ENCODE data around the gene PGGT1B.

Gene PGGT1B

GRCh38 chr5:115262011-115262320 is 711 bp downstream of the PGGT1B start:
- in situ Hi-C loops (cut with MboI; ENCODE audit: low sequenced_read_pairs) = no loop called here

DNA sequence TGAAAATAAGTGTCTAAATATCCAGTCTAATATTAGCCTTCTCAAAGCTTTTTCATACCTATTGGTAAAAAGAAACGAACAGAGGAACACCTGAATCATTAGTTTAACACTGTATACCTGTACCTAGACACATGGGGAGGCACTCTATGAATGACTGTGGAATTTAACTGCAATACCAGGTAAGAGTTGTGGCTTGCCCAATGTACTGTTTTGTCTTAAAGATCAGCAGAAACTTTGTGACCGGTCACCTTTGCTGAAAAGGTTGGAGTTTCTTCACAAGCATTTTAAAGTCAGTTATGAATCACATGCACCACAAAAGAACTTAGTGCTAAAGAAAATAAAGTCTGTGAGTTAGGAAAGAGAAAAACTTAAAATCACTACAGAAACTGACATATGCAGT is 2.4 kb downstream of the PGGT1B start:
- in situ Hi-C loops (cut with MboI; ENCODE audit: low sequenced_read_pairs) = no loop called here

- in situ Hi-C loops (cut with MboI; ENCODE audit: low sequenced_read_pairs) = no loop called here
These were observed 4.7 kb downstream of the PGGT1B start for GRCh38 chr5:115257981-115258380.

DNA sequence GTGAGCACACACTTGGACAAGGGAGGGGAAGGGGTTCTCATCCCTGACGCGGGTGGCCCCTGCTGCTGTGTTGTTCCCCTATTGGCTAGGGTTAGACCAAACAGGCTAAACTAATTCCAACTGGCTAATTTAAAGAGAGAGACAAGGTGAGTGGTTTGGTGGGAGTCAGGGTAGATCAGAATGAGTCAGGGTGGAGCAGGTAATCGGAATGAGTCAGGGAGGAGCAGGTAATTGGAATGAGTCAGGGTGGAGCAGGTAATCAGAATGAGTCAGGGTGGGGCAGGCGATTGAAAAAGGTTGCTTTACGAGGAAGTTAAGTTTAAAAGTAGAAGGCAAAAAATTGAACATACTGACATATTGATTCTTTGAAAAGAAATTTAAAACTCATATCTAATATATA is 13.3 kb downstream of the PGGT1B start:
- in situ Hi-C loops (cut with MboI; ENCODE audit: low sequenced_read_pairs) = loop anchor here (10.0 kb wide), 1 partner anchor 145 kb away; no protein-coding TSS in a partner anchor

DNA sequence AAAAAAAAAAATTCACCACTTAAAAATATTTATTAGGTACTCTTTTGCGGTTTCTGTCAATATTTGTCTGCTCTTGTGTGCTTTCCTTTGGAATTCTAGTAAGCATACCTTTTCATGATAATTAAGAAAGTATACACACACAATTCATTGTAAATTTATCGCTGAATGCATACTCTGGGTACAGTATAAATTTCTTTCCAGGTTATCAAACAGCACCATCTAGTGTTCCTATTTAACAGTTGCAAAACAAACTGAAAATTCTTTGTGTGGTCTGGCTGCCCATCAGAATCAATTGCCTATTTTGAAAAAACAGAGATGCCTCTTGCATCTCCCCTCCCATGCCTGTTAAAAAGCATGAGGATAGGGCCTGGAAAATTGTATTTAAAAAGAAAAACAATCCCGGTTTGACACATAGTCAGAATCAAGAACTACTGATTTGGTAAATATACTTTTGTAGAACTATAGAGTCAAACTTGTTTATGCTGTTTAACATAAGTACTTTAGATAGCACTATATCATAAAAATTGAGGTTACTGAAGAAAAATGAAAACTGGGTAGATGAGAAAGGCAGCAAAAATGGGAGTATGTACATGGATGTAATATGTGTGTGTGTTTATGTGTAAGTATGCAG is 16.2 kb downstream of the PGGT1B start:
- in situ Hi-C loops (cut with MboI; ENCODE audit: low sequenced_read_pairs) = loop anchor here (10.0 kb wide), 1 partner anchor 142 kb away; no protein-coding TSS in a partner anchor

DNA sequence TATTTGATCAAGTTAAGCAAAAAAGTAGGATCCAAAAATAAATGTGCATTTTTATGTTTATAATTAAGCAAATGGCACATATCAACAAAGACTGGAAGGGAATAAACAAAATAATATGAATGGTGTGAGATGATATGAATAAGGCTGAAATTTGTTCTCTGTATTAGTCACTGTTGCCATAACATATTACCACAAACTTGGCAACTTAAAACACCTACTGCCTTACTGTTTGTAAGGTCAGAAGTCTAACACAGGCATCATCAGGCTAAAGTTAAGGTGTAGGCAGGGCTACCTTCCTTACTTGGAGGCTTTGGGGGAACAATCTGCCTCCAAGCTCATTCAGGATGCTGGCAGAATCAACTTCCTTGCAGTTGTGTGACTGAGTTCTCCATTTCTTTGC is 19.3 kb downstream of the PGGT1B start:
- in situ Hi-C loops (cut with MboI; ENCODE audit: low sequenced_read_pairs) = loop anchor here (10.0 kb wide), 1 partner anchor 139 kb away; no protein-coding TSS in a partner anchor

DNA sequence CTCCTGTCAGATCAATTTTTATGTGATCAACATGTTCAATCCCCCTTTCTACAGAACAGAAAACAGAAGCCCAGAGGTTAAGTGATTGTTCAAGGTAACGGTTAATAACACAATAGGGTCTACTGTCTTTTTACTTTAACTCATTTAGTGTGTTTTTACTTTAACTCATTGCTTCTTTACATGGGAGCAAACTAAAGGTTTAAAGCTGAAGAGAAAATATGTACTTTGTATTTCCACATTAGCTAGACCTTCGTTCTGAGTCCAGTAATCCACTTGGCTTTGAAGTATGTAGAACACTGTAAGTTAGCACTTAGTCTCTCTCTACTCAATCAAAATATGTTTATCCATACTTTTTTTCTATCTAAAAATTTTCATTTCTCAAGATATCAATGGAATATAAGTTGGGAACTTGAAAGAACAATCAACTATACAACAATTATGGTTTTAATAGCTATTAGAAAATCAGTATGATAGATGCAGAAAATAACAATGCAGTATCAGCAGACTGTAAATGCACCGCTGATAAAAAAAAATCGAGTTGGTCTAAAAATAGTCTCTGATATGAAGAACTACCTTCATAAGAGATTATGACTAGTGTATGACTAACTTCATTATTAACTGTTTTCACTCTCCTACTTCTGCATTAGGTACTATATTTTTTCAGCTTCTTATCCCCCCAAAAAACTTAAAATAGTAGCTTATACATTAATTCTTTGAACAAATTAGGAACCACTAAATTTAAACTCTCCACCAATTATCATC is 20.6 kb downstream of the PGGT1B start:
- in situ Hi-C loops (cut with MboI; ENCODE audit: low sequenced_read_pairs) = loop anchor here (10.0 kb wide), 1 partner anchor 137 kb away; no protein-coding TSS in a partner anchor

- in situ Hi-C loops (cut with MboI; ENCODE audit: low sequenced_read_pairs) = no loop called here
These were observed 25.6 kb downstream of the PGGT1B start for GRCh38 chr5:115237066-115237465.

- in situ Hi-C loops (cut with MboI; ENCODE audit: low sequenced_read_pairs) = no loop called here
These were observed 26.1 kb downstream of the PGGT1B start for GRCh38 chr5:115236599-115236998.

- in situ Hi-C loops (cut with MboI; ENCODE audit: low sequenced_read_pairs) = no loop called here
These were observed 31.1 kb downstream of the PGGT1B start for GRCh38 chr5:115231598-115231997.

GRCh38 chr5:115229606-115230005 is 33.1 kb downstream of the PGGT1B start:
- in situ Hi-C loops (cut with MboI; ENCODE audit: low sequenced_read_pairs) = no loop called here

DNA sequence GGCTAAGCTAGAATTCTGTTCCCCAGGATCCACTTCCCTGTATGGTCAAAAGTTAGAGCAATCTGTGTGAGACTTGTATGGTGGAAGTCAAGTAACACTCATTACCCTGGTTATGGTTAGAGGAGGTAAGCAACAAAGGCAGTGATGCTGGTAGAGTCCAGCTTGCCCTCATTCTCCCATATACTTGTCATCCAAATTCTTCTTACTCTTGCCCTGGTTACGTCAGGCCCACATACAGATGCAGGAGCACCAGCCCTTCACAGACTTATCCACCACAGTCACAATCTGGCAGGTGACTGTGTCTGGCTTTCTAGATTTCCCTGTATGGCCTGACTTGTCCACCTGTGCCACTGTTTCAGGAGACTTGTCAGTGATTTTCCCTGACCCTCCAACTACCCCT is 35.4 kb downstream of the PGGT1B start:
- in situ Hi-C loops (cut with MboI; ENCODE audit: low sequenced_read_pairs) = no loop called here

DNA sequence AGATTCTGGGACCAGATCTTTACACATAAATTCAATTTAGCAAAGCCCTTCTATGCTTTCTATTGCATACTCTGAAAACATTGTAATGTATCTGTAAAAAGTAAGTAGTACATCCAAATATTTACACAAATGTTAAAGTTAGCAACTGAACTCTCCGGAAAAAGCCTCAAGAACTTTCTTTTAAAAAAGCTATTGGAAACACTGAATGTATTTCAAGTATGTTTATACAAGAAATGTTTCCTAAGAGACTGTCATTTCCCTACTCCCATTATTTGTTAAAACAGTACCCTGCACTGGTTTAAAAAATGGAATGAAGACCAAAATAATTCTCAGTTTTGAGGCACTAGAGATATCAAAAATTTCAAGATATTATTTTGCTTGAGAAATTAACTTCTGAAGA is 48.1 kb downstream of the PGGT1B start:
- in situ Hi-C loops (cut with MboI; ENCODE audit: low sequenced_read_pairs) = no loop called here

DNA sequence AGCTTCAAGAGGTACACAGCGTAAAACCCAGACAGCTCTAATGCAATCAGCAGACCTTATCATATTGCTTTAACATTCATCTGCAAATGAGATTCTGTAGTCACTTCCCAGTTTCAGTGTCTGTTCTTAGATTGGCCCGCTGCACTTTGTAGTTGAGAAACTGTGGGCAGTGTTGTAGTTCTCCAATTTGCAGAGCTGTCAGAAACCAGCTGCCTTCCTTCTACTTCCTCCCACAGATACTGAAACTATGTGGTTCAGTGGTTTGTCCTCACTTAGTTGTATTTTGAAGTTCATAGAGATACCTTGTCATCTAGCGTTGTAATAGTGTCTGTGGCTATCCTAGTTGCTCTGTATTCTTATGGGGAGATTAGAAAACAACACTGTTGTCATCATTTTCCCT is 53.4 kb downstream of the PGGT1B start:
- in situ Hi-C loops (cut with MboI; ENCODE audit: low sequenced_read_pairs) = no loop called here

DNA sequence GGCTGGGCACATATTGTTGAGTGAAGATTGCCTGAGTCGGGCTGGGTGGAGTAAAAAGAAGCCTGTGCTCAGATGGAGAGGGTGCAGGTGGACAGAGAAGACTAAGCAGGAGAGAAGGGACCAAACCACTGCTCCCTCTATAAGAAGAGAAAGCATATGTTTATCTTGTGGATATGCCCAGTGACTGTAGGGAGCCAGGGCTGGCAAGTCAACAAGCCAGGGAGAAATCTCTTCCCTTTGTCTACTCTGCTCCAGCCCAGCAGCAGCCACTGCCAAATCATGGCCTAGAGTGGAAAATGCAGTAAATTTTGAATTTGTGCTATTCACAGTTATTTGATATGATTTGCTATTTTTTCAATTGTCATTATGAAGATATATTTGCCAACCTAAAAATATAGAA is 59.7 kb downstream of the PGGT1B start:
- in situ Hi-C loops (cut with MboI; ENCODE audit: low sequenced_read_pairs) = no loop called here

DNA sequence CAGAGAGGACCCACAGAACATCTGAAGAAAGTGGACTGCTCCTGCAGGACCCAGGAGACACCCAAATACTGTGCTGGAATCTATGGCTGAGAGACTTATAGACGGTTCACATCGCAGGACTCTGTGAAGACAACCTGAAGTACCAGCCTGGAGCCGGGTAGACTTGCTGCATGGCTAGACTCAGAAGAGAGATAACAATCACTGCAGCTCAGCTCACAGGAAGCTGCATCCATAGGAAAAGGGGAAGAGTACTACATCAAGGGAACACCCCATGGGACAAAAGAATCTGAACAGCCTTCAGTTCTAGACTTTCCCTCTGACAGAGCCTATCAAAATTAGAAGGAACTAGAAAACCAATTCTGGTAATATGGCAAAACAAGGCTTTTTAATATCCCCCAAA is 66.5 kb downstream of the PGGT1B start:
- in situ Hi-C loops (cut with MboI; ENCODE audit: low sequenced_read_pairs) = no loop called here

- in situ Hi-C loops (cut with MboI; ENCODE audit: low sequenced_read_pairs) = no loop called here
These were observed 68.0 kb downstream of the PGGT1B start for GRCh38 chr5:115194676-115195075.

DNA sequence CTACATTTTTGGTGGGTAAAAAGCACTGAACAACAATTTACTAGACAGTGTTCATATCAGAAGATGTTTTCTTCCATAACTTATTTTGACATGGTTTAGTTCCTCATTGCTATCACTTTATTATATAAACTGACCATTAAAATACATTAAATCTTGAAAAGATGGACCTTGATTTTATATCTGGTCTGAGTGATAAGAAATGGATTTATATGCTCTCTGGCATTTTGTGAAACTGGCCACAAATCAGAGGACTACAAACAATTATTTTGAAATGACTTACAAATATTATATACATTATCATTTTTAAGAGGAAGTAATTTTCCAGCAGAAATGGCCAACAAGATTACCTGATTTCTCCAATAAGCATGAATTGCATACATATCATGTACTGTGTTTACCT is 69.4 kb downstream of the PGGT1B start:
- in situ Hi-C loops (cut with MboI; ENCODE audit: low sequenced_read_pairs) = no loop called here

DNA sequence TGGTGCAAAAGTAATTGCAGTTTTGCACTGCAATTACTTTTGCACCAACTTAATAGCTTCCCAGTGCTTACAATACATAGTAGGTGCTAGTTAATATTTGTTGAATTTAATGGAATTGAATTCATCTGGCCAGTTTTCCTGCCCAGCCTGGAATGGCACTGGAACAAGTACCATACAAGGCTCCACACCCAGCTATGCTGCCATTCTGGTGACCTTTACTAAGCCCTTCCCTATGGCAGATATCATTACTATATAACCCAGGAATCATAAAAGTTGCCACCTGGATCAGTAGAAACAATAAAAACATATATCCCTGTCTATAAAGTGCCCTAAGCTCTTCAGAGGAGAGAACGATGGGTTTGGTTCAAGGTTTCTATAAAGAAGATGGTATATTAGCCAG is 70.6 kb downstream of the PGGT1B start:
- in situ Hi-C loops (cut with MboI; ENCODE audit: low sequenced_read_pairs) = no loop called here

DNA sequence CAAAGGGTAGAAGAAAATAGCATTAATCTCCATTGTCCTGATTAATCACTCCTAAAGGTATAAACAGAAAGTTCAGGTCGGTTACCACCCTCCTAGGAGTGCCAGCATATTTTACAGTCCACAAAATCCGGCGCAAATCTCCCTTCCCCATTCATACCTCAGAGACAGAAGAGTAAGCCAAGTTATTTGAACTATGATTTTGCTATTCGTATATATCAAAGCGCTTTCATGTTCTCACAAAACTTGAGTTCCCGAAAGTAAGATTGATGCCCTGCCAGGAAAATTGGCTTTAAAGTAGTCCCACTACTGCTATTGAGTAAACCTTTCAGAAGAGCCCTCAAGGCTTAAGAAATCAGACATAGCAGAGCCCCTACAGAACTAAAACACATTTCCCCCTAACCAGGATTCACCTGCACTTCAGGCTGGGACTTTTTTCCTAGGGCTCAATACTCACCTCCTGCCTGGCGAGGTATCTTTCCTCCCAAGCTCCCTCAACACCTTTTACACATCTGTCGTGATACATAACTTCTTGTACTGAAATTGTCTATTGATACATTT is 71.1 kb downstream of the PGGT1B start:
- in situ Hi-C loops (cut with MboI; ENCODE audit: low sequenced_read_pairs) = no loop called here

DNA sequence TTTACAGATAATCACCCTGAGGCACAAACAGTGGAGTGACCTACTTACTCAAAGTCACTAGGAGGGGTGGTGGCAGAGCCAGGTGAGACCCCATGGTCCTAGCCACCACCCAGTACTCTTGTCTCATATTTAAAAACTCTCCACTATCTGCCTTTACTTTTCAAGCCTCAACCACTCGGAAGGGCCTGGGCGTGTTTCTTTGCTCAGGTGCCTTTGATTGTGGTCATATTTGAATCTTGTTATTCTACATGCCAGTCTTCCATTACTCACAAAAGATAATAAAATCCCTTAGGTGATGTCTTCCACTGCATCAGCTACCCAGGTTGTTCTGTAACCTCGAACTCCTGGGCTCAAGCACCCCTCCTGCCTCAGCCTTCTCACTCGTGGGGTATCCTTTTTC is 72.3 kb downstream of the PGGT1B start:
- in situ Hi-C loops (cut with MboI; ENCODE audit: low sequenced_read_pairs) = no loop called here

DNA sequence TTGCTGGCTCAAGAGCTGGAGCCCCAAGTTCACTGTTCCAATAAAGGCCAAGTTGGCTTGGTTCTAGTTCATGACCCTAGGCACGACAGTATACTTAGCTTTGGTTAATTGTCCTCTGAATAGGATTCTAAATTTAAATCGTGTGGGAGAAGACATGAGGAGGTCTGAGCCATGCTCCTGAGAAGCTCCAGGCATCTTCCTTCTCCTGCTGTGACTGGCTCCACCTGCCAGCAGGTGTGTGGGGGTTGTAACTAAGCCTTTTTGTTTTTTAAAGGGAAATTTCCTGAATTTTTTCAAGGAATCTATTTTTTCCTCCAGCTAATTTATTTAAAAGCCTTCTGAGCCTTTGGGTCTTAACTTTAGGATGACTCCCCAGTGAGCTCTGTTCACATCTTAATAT is 72.8 kb downstream of the PGGT1B start:
- in situ Hi-C loops (cut with MboI; ENCODE audit: low sequenced_read_pairs) = no loop called here
